HG03159 (cell line): Measurements from ENCODE around the gene RAB34.

ENCODE experiments used
- ATAC-seq: cut with Tn5 transposase; IDR thresholded peaks from one replicate; pipeline ENCODE4 v1.9.1; 2021; ENCODE audit warnings: mild to moderate bottlenecking, moderate library complexity; ENCODE audit not compliant: unreplicated experiment

The RAB34 gene

GRCh38 chr17:28688481-28688880, 29.2 kb downstream of the RAB34 start:
- no peak for ATAC-seq

DNA sequence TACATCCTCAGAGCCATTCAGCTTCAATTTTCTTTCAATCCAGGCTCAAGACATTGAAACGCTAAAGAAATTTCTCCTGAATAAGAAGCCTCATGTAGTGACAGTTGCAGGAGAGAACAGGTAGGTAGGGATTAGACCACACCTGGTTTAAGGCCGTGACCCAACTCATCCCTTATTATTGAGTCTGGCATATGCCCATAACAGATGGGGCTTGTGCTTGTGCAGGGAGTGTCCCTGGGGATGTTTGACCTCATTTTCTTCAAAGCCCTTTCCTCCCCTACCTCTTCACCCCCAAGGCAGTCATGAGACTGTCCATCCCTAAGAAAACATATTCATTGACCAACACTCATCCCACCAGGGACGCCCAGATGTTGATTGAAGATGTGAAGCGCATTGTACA, 31.4 kb downstream of the RAB34 start:
- no peak for ATAC-seq

- no peak for ATAC-seq
These were observed 32.3 kb downstream of the RAB34 start for GRCh38 chr17:28685366-28685765.

- ATAC-seq: no peak
These were observed 32.7 kb downstream of the RAB34 start for GRCh38 chr17:28684963-28685362.

DNA sequence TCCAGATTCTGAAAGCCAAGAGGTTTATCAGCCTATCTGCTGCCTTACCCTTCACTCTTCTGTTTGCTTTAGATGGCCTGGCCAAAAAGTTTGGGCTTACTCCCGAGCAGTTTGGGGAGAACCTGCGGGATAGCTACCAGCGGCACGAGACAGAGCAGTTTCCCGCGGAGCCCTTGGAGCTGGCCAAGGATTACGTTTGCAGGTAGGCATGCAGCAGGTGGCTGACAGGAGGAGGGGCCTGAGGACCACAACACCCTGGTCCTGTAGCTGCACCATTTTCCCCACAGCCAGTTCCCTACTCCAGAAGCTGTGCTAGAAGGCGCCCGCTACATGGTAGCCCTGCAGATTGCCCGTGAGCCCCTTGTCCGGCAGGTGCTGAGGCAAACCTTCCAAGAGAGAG, 35.0 kb downstream of the RAB34 start:
- ATAC-seq: no peak

DNA sequence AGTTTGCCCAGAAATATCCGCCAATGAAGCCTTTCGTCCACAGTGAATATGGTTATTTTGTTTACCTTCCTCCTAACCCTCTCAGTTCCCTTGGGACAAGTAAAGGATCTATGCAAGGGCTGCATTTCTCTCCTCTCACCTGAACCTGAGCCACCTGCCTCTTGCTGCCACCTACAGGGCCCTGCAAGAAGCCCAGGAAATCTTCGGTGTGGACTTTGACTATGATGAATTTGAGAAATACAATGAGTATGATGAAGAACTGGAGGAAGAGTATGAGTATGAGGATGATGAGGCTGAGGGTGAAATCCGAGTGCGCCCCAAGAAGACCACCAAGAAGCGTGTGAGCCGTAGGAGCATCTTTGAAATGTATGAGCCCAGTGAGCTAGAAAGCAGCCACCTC, 41.7 kb downstream of the RAB34 start:
- no peak for ATAC-seq

DNA sequence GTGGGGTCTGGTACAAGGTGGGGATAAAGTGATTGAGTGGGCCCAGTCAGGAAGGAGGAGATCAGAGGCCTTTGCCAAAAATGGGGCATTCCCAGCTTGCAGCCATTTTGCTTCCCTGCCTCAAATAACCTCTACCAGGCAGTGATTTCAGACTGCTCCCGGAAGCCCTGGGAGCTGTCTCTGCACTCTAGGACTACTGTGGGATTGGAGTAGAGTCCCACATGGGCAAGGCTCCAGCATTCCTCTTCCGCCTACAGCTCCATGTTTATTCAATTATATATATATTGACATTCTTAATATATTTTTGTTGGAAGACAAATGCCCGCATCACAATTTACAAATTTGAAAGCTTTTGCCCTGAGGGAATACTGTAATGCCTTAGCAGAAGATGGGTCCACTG, 42.2 kb downstream of the RAB34 start:
- no peak for ATAC-seq

GRCh38 chr17:28669918-28670317, 47.8 kb downstream of the RAB34 start:
- no peak for ATAC-seq

GRCh38 chr17:28667870-28668269, 49.8 kb downstream of the RAB34 start:
- ATAC-seq: no peak

GRCh38 chr17:28665994-28666393, 51.7 kb downstream of the RAB34 start:
- no peak for ATAC-seq
